Heart right ventricle (tissue), 16 donors: ENCODE data around the gene MED10. TPM values are rescaled to one million over a fixed set of nuclear protein-coding genes. Genes with fewer than 3 reads are reported as not detected.

Experiments used
- ATAC-seq, 8 donors: fragments of 200-7000 bp; cut with Tn5 transposase; one replicate each; pipeline ENCODE4 v1.9.1; 2020; ENCODE audit warnings: mild to moderate bottlenecking in 8 of 8, moderate library complexity in 8 of 8, moderate number of reproducible peaks in 1 of 8
- DNase-seq, 2 donors: peaks; one replicate each; pipeline ENCODE4 v3.0.0-alpha.2; 2020
- H3K27ac ChIP-seq, 10 donors: fragments of 200-600 bp; sonication (generic) in 2 of 10; one replicate each; pipeline versions ENCODE4 v1.5.0 to v1.8.0; 2020 to 2022; ENCODE audit warnings: mild to moderate bottlenecking in 3 of 10
- H3K27me3 ChIP-seq, 7 donors: fragments of 200-600 bp; one replicate each; pipeline ENCODE4 v1.8.0; 2021 to 2022; ENCODE audit warnings: mild to moderate bottlenecking in 2 of 7
- H3K36me3 ChIP-seq, 9 donors: fragments of 200-600 bp; sonication (generic) in 1 of 9; one replicate each; pipeline versions ENCODE4 v1.5.0 to v1.8.0; 2020 to 2022; ENCODE audit warnings: mild to moderate bottlenecking in 2 of 9
- H3K4me1 ChIP-seq, 9 donors: fragments of 200-600 bp; sonication (generic) in 1 of 9; one replicate each; pipeline versions ENCODE4 v1.5.0 to v1.8.0; 2020 to 2022; ENCODE audit warnings: mild to moderate bottlenecking in 4 of 9
- H3K4me3 ChIP-seq, 10 donors: fragments of 200-600 bp; sonication (generic) in 2 of 10; one replicate each; pipeline versions ENCODE4 v1.5.0 to v1.8.0; 2020 to 2022; ENCODE audit warnings: mild to moderate bottlenecking in 7 of 10, moderate library complexity in 2 of 10
- H3K9me3 ChIP-seq, 11 donors: fragments of 200-600 bp in 10 of 11; sonication (generic) in 2 of 11; one replicate each; pipeline versions ENCODE4 v1.5.0 to v1.8.0; 2013 to 2022; ENCODE audit warnings: mild to moderate bottlenecking in 2 of 11, control low read depth in 1 of 11, moderate library complexity in 1 of 11
- WGBS, 2 donors: extraction: QIAGEN DNeasy Blood & Tissue Kit; methylation state at CpG; one replicate each; pipeline ENCODE4 v1.1.7; 2013; ENCODE audit warnings: inconsistent platforms in 1 of 2; 5-methylcytosine and 5-hydroxymethylcytosine counted together
- intact Hi-C, 10 donors: fragments of 100-400 bp; cut with DNase I; formaldehyde crosslinking; loops; one replicate each; pipeline versions ENCODE4 v1.11.1 to v1.14.2; 2022
- polyA plus RNA-seq, 2 donors: library from polyadenylated mRNA; stranded (reverse); fragments of 200-250 nt; gene quantifications; one replicate each; pipeline ENCODE4 v1.2.3, GENCODE V29; 2013
- total RNA-seq, 10 donors: library from RNA; stranded (reverse); fragmentation: NEBNext Ultra II Directional in 3 of 10; extraction: Animal tissue kit (Norgen Biotek cat#: 25700) in 3 of 10; gene quantifications; one replicate each; pipeline versions ENCODE4 v1.2.1 to v1.2.4, GENCODE V29; 2021 to 2023
- TF ChIP-seq, protein P1 (sequence below), 9 donors: fragments of 200-600 bp; sonication (generic) in 2 of 9; IDR thresholded peaks; one replicate each; pipeline versions ENCODE4 v1.5.0 to v1.8.0; 2021 to 2022; ENCODE audit warnings: antibody characterized with exemption in 9 of 9, mild to moderate bottlenecking in 5 of 9, moderate library complexity in 1 of 9
- donor health status: Arrhythmogenic right ventricular cardiomyopathy.
- donor health status: ischemic (EF 13 %, LVEDD 7.1; RV severe dilation, severe dysfunction).
- donor health status: healthy with polysubstance abuse.
- donor health status: DM: no; HTN: yes; CAD: no.
- donor health status: DM: no; HTN: no; CAD: no.
- donor health status: ischemic (EF 25% LVEDD 6.9; RV normal size, moderate dysfunction).
- donor health status: ischemic (EF 25% LVEDD 5.7; RV mildly dilated, moderate dysfunction).
- donor health status: healthy.
- donor health status: DM: yes; HTN: yes; CAD: no.
- donor health status: Ischemic cardiomyopathy.
- donor health status: ischemic (EF 35%, LVEDD 5.7; RV mildly dilated, moderate dysfunction).
- donor health status: nonischemic (EF 11% LVEDD 7.7; RV severe dilation, severe dysfunction).
- donor health status: DM: yes; HTN: yes; CAD: no.
- donor health status: PGD.
- donor health status: ischemic (EF 29% LVEDD 5.4; RV normal size, mild dysfunction).
- donor health status: nonischemic (EF 23%, LVEDD 6.1; RV moderate dilation, normal function).

Gene MED10
- total and polyA plus RNA-seq, 12 donors, result 15.3 to 45.4 (median 22.8) TPM

DNA sequence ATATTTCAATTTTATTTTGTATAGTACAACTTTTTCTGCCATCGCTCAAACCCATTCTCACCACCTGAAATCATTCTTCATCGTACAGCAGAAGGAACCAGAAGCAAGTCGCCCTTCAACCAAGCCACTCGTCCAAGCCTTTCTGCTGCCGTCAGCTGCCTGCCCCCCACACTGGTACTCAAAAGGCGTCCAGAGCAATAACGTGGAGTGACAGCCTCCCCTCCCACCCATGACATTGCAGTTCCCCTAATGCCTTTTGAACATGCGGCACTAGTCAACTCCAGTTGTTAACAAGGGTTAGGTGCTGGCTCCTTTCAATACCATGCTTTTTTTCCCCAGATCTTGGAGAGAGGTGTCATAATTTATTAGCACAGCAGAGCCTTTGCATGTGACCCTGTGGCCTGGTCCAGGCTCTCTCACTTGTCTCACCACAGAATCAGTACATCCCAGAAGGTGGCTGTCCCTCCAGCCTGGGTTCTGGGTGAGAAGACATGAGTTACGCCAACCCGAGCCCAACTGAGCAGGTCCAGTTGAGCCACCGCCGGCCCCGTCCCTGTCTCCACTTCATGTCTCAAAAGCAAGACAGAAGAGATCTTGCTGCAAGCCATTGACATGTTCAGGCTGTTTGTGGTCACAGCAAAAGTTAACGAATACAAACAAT, 20.4 kb upstream of the MED10 start:
- intact Hi-C loops, result loop anchor here in 1 of 10 donors (10.0 kb wide), 1 partner anchor 176 kb away; no protein-coding TSS in a partner anchor
- ATAC-seq (no peak), DNase-seq (no peak)
- Histone ChIP-seq H3K27ac (no peak overlapping the region), H3K4me3 (no peak overlapping the region), H3K27me3 (peaks cover 0 to 8% (median 0%) of the 10 kb centered on the region in 7 donors), H3K9me3 (peaks cover 0 to 6% (median 0%) of the 10 kb centered on the region in 11 donors), H3K36me3 (no peaks in the 10 kb centered on the region), H3K4me1 (no peaks in the 10 kb centered on the region)
- WGBS, 2 donors, result 88 to 89% methylated on average over 14 of the region's 14 CpGs
- TF ChIP-seq, protein P1, sequence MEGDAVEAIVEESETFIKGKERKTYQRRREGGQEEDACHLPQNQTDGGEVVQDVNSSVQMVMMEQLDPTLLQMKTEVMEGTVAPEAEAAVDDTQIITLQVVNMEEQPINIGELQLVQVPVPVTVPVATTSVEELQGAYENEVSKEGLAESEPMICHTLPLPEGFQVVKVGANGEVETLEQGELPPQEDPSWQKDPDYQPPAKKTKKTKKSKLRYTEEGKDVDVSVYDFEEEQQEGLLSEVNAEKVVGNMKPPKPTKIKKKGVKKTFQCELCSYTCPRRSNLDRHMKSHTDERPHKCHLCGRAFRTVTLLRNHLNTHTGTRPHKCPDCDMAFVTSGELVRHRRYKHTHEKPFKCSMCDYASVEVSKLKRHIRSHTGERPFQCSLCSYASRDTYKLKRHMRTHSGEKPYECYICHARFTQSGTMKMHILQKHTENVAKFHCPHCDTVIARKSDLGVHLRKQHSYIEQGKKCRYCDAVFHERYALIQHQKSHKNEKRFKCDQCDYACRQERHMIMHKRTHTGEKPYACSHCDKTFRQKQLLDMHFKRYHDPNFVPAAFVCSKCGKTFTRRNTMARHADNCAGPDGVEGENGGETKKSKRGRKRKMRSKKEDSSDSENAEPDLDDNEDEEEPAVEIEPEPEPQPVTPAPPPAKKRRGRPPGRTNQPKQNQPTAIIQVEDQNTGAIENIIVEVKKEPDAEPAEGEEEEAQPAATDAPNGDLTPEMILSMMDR (IDR thresholded peaks at IDR 0.05), result no peak

DNA sequence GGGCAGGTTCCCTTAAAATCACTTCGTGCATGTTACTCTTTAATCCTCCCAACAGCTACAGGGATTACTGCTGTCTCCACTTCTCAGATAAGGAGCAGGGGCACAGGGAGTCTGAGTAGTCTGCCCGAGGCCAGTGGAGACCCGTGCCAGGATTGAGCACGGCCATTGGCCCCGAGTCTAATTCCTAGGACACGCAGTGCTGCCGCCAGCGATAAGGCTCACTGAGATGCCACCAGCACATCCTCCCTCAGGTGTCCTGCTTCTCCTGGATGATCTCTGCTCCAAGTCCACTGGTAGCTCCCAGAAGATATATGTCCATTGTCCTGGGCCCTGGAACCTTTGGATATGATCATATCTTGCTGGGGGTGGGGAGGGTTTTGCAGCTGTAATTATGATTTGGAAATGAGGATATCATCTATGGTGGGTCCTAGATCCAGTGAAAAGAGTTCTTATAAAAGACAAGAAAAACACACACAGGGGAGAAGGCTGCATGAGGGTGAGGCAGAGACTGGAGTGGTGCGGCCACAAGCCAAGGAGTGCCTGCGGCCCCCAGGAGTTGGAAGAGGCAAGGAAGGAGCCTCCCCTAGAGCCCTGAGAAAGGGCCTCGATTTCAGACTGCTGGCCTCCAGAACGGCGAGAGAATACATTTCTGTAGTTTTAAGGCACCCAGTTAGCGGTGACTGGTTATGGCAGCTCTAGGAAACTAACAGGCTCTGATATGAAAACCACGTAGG, 19.4 kb upstream of the MED10 start:
- no peak for DNase-seq

DNA sequence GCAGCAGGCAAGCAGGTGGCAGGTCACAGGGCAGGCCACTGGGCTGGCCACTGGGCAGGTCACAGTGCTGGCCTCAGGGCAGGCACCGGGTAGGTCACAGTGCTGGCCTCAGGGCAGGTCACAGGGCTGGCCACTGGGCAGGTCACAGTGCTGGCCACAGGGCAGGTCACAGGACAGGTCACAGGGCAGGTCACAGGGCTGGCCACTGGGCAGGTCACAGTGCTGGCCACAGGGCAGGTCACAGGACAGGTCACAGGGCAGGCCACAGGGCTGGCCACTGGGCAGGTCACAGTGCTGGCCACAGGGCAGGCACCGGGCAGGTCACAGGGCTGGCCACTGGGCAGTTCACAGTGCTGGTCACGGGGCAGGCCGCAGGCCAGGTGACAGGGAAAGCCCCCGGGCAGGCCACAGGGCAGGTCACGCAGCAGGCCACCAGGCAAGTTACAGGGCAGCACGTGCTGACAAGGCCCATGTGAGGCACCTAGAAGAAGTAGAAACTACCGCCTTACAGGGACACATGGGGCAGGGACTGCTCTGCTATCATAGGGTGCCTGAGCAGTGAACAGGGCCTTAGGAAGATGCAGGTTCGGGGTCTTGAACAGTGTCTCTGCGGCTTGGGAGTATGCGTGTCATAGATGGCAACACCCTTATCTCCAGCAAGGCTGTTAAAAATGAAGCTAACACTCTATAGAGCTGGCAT, 18.6 kb upstream of the MED10 start:
- Histone ChIP-seq H3K4me1 (no peaks in the 10 kb centered on the region), H3K36me3 (no peaks in the 10 kb centered on the region), H3K27ac (no peak overlapping the region), H3K27me3 (peaks cover 0 to 18% (median 0%) of the 10 kb centered on the region in 7 donors), H3K9me3 (peaks cover 0 to 6% (median 0%) of the 10 kb centered on the region in 11 donors), H3K4me3 (no peak overlapping the region)
- no peak for ATAC-seq
- TF ChIP-seq, protein P1 (IDR thresholded peaks at IDR 0.05), result no peak
- intact Hi-C loops, result loop anchor here in 1 of 10 donors (10.0 kb wide), 1 partner anchor 178 kb away; no protein-coding TSS in a partner anchor
- DNase-seq, result no peak
- WGBS, 2 donors, result 90 to 93% methylated on average over 11 of the region's 11 CpGs

More for the DNA sequence above, 19.4 kb upstream of the MED10 start:
- Histone ChIP-seq H3K36me3 (no peaks in the 10 kb centered on the region), H3K9me3 (peaks cover 0 to 6% (median 0%) of the 10 kb centered on the region in 11 donors), H3K4me1 (no peaks in the 10 kb centered on the region), H3K4me3 (no peak overlapping the region), H3K27me3 (peaks cover 0 to 14% (median 0%) of the 10 kb centered on the region in 7 donors), H3K27ac (no peak overlapping the region)
- no peak for ATAC-seq
- TF ChIP-seq, protein P1 (IDR thresholded peaks at IDR 0.05), result no peak
- intact Hi-C loops, result loop anchor here in 1 of 10 donors (10.0 kb wide), 1 partner anchor 177 kb away; no protein-coding TSS in a partner anchor
- 88 to 90% methylated on average over 15 of the region's 15 CpGs for WGBS, 2 donors

GRCh38 chr5:6396043-6396442, 17.7 kb upstream of the MED10 start:
- TF ChIP-seq, protein P1 (IDR thresholded peaks at IDR 0.05), result no peak
- peaks cover 0 to 6% (median 0%) of the 10 kb centered on the region in 11 donors for H3K9me3 ChIP-seq
- no peak overlapping the region for H3K27ac ChIP-seq
- intact Hi-C loops, result loop anchor here in 1 of 10 donors (10.0 kb wide), 1 partner anchor 179 kb away; no protein-coding TSS in a partner anchor
- H3K4me1 ChIP-seq, result no peaks in the 10 kb centered on the region
- H3K36me3 ChIP-seq, result no peaks in the 10 kb centered on the region
- peaks cover 0 to 20% (median 0%) of the 10 kb centered on the region in 7 donors for H3K27me3 ChIP-seq
- 89 to 90% methylated on average over 8 of the region's 8 CpGs for WGBS, 2 donors
- DNase-seq (no peak), ATAC-seq (no peak)
- H3K4me3 ChIP-seq, result no peak overlapping the region
